Measurements from ENCODE around the gene LPP. TPM values are rescaled to one million over a fixed set of nuclear protein-coding genes. Genes with fewer than 3 reads are reported as not detected.

Gene LPP
- total and polyA plus RNA-seq, 9 of the 15 experiments (the other 6 are each of a cell fraction or from before 2014, with no cell fraction given): 0.07 to 0.18 TPM; not detected in 7

GRCh38 chr3:188840290-188840689 is 686.3 kb downstream of the LPP start:
- Histone ChIP-seq H4K20me1 (replicated peaks; ENCODE audit: control insufficient read depth, insufficient read depth, low read length) (no peaks in the 10 kb centered on the region), H3K4me3 (no peak overlapping the region), H3K79me2 (ENCODE audit: control insufficient read depth, insufficient read depth, low read length) (no peaks in the 10 kb centered on the region), H3K9me3 (replicated peaks; ENCODE audit: control insufficient read depth, insufficient read depth, low read depth, low read length) (no peaks in the 10 kb centered on the region), H3K9me1 (ENCODE audit: control insufficient read depth, insufficient read depth, low read length) (no peaks in the 10 kb centered on the region), H3K27ac (ENCODE audit: extremely low read depth, low read depth, low read length) (no peak overlapping the region), H2AFZ (ENCODE audit: low read depth, low read length) (no peak overlapping the region), H3K9ac (ENCODE audit: insufficient read depth in 1 of 2, low read depth in 2 of 2, low read length in 2 of 2) (no peak overlapping the region), H3K27me3 (ENCODE audit: control insufficient read depth in 2 of 2, insufficient read depth in 2 of 2, low read length in 2 of 2) (no peaks in the 10 kb centered on the region), H3K4me1 (replicated peaks in 1 of 2; ENCODE audit: control insufficient read depth in 2 of 2, insufficient read depth in 2 of 2, low read length in 2 of 2) (no peaks in the 10 kb centered on the region), H3K4me2 (ENCODE audit: insufficient read depth, low read length) (no peak overlapping the region), H3K36me3 (ENCODE audit: control insufficient read depth, insufficient read depth, low read length) (no peaks in the 10 kb centered on the region)
- in situ Hi-C loops (cut with MboI) (no loop called here), intact Hi-C loops (cut with micrococcal nuclease) (no loop called here)
- ATAC-seq (no peak), FAIRE-seq (no peak), DNase-seq (ENCODE audit: extremely low read depth in 1 of 4, low spot score in 3 of 4) (no peak)
- ChIA-PET CTCF (ENCODE audit: low intra/inter-chr PET ratio) (no interaction called here), POLR2A (no interaction called here)
- no TSS peak for BruUV-seq (replicated peaks)
- 0% methylated on average over 1 of the region's 1 CpG for WGBS (ENCODE audit: insufficient coverage, low coverage, missing lambda C conversion rate)
- TF ChIP-seq ELF1 (tag; IDR thresholded peaks at IDR 0.05) (no peak), ZEB2 (IDR thresholded peaks at IDR 0.05) (no peak), ZZZ3 (IDR thresholded peaks at IDR 0.05) (no peak), MCM7 (IDR thresholded peaks at IDR 0.05) (no peak), SMARCB1 (IDR thresholded peaks at IDR 0.05; ENCODE audit: insufficient read length, low read depth) (no peak), ZBTB34 (CRISPR knock-in tag; IDR thresholded peaks at IDR 0.05) (no peak), CSDE1 (IDR thresholded peaks at IDR 0.05) (no peak), ZNF77 (CRISPR knock-in tag; IDR thresholded peaks at IDR 0.05) (no peak), ZBTB2 (IDR thresholded peaks at IDR 0.05) (no peak), ETS2 (tag; IDR thresholded peaks at IDR 0.05; ENCODE audit: borderline replicate concordance, poor library complexity, severe bottlenecking) (no peak), KLF16 (IDR thresholded peaks at IDR 0.05) (no peak), RUNX1 (IDR thresholded peaks at IDR 0.05; ENCODE audit: low read depth) (no peak), ATF1 (CRISPR knock-in tag; IDR thresholded peaks at IDR 0.05) (no peak), ATF1 (tag; IDR thresholded peaks at IDR 0.05) (no peak), RB1 (IDR thresholded peaks at IDR 0.05; ENCODE audit: low read depth) (no peak)
- TF ChIP-seq, protein P1, sequence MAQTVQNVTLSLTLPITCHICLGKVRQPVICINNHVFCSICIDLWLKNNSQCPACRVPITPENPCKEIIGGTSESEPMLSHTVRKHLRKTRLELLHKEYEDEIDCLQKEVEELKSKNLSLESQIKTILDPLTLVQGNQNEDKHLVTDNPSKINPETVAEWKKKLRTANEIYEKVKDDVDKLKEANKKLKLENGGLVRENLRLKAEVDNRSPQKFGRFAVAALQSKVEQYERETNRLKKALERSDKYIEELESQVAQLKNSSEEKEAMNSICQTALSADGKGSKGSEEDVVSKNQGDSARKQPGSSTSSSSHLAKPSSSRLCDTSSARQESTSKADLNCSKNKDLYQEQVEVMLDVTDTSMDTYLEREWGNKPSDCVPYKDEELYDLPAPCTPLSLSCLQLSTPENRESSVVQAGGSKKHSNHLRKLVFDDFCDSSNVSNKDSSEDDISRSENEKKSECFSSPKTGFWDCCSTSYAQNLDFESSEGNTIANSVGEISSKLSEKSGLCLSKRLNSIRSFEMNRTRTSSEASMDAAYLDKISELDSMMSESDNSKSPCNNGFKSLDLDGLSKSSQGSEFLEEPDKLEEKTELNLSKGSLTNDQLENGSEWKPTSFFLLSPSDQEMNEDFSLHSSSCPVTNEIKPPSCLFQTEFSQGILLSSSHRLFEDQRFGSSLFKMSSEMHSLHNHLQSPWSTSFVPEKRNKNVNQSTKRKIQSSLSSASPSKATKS (CRISPR knock-in tag; IDR thresholded peaks at IDR 0.05): no peak
- TF ChIP-seq, protein P2, sequence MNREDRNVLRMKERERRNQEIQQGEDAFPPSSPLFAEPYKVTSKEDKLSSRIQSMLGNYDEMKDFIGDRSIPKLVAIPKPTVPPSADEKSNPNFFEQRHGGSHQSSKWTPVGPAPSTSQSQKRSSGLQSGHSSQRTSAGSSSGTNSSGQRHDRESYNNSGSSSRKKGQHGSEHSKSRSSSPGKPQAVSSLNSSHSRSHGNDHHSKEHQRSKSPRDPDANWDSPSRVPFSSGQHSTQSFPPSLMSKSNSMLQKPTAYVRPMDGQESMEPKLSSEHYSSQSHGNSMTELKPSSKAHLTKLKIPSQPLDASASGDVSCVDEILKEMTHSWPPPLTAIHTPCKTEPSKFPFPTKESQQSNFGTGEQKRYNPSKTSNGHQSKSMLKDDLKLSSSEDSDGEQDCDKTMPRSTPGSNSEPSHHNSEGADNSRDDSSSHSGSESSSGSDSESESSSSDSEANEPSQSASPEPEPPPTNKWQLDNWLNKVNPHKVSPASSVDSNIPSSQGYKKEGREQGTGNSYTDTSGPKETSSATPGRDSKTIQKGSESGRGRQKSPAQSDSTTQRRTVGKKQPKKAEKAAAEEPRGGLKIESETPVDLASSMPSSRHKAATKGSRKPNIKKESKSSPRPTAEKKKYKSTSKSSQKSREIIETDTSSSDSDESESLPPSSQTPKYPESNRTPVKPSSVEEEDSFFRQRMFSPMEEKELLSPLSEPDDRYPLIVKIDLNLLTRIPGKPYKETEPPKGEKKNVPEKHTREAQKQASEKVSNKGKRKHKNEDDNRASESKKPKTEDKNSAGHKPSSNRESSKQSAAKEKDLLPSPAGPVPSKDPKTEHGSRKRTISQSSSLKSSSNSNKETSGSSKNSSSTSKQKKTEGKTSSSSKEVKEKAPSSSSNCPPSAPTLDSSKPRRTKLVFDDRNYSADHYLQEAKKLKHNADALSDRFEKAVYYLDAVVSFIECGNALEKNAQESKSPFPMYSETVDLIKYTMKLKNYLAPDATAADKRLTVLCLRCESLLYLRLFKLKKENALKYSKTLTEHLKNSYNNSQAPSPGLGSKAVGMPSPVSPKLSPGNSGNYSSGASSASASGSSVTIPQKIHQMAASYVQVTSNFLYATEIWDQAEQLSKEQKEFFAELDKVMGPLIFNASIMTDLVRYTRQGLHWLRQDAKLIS (CRISPR knock-in tag; IDR thresholded peaks at IDR 0.05): no peak

Data from K562 (cell line).